Stromal cell of bone marrow (primary cell): ENCODE measurements around the gene CDA.

Experiments used
- DNase-seq: peaks from one replicate; pipeline ENCODE4 v3.0.0-alpha.2; 2012; ENCODE audit warnings: low read depth

Gene CDA

DNA sequence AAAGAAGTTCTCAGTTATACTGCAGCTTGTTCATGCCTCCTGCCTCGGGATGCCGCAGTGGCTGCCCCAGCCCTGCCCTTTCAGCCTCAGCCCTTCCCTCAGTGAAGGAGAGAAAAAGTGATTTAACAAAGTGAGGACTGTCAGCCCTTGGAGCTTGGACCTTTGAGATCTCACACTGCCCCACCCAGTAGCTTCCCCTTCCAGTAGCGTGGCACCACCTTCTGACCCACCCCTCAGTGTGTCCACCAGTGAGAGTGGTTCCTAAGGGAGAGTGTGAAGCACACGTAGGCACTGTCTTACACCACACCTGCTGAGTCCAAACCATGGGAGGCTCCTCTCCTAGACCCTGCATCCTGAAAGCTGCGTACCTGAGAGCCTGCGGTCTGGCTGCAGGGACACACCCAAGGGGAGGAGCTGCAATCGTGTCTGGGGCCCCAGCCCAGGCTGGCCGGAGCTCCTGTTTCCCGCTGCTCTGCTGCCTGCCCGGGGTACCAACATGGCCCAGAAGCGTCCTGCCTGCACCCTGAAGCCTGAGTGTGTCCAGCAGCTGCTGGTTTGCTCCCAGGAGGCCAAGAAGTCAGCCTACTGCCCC lies at the start of gene CDA:
CDA (plus strand) TSS at position 464 of the 592 bp plus-strand sequence; CDS start at position 497, 33 bp downstream.
- no peak for DNase-seq

DNA sequence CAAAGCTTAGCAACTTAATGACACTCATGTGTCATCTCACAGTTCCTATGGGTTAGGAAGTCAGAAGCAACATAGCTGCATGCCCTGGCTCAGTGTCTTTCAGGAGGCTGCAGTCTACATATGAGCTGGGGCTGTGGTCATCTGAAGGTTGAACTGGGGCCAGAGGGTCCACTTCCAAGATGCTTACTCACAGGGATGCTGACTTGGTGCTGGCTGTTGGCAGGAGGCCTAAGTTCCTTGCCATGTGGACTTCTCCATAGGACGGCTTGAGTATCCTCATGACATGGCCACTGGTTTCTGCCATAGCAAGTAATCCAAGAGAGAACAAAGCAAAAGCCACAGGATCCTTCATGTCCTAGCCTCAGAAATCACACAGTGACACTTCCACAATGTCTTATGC lies 48.6 kb upstream of the CDA start:
- DNase-seq, result peak; percentile 40

DNA sequence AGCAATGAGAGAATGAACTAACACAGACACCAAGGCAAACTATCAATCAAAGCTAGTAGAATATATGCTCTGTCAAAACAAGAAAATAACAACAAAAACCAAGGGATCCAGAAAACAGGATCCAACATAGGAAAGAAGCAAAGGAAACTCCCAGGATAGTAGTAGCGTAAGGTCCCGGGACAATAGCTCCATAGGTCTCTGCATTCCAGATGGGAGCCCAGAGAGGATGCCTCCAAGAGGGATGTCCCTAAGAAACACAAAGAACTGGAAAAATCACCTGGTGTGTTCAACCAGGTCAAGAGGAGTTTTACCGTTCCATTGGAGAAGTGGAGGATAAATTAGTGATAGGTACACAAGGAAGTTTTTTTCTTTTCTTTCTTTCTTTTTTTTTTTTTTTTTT lies 42.3 kb upstream of the CDA start:
- no peak for DNase-seq

DNA sequence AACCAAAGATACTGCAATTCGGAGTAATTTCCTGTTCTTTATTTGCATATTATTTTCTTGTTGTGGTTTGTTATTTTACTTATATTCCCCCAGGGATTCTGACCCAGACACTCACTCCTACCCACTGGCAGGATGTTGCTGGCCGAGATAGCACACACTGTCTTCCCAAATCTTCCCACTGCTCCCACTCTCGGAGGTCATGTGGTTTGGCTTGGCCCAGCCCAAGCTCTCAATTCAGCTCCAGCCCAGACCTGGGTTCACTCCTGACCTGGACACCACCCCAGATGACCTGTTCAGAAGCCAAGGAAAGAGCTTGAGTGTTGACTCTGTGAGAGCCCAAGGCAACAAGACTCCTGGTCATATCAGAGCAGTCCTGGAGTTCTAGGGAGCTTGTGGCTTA lies 37.7 kb upstream of the CDA start:
- DNase-seq, result no peak

DNA sequence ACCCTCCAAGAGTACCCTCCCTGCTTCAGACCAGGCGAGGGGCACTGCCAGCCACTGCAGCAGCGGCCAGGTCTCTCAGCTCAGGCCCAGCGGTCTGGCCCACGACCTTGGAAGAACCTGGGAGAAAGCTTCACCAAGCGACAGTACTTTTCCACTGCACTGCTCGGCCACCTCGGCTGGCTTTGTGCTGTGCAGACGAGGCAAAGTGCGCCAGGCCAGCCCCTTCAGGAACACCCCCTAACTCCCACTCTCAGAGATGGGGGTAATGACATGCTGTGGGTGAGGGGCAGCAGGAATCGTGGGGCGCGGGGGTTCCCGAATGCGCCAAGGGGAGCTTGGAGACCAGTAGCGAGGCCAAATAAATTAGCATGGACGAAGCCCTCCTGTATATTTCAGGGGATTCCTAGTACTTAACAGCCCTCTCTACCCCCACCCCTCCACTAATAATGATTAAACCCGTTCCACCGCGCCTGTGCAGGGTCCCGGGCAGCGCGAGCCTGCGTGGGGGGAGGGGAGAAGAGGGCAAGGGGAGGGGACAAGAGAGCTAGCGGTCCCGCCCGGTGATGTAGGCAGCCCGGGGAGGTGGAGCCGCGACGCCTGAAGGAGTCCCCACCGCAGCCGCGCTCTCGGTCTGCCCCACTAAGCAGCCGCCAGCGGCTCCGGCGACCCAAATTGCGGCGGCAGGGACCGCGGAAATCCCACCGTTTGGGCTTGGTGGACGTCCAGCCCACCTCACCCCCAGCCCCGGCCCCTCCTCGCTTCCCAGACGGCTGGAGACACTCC lies 36.8 kb upstream of the CDA start, which contains the start of gene FAM43B:
FAM43B (plus strand) TSS at position 629 of the 783 bp plus-strand sequence. CDS start 401 bp downstream, outside the sequence.
- no peak for DNase-seq

DNA sequence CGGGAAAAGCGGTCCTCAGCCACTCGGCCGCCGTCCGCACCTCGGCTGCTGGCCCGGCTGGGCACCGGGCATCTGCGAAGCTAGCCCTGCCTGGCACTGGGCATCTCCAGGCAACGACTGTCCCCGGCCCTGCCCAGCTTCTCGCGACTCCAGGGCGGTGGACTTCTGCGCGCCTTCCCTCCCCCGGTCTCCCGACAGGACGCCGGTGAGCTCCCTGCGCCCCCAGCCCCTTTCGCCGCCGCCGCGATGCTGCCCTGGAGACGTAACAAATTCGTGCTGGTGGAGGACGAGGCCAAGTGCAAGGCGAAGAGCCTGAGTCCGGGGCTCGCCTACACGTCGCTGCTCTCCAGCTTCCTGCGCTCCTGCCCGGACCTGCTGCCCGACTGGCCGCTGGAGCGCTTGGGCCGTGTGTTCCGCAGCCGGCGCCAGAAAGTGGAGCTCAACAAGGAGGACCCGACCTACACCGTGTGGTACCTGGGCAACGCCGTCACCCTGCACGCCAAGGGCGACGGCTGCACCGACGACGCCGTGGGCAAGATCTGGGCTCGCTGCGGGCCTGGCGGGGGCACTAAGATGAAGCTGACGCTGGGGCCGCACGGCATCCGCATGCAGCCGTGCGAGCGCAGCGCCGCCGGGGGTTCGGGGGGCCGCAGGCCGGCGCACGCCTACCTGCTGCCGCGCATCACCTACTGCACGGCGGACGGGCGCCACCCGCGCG lies 36.0 kb upstream of the CDA start:
- DNase-seq, result no peak

DNA sequence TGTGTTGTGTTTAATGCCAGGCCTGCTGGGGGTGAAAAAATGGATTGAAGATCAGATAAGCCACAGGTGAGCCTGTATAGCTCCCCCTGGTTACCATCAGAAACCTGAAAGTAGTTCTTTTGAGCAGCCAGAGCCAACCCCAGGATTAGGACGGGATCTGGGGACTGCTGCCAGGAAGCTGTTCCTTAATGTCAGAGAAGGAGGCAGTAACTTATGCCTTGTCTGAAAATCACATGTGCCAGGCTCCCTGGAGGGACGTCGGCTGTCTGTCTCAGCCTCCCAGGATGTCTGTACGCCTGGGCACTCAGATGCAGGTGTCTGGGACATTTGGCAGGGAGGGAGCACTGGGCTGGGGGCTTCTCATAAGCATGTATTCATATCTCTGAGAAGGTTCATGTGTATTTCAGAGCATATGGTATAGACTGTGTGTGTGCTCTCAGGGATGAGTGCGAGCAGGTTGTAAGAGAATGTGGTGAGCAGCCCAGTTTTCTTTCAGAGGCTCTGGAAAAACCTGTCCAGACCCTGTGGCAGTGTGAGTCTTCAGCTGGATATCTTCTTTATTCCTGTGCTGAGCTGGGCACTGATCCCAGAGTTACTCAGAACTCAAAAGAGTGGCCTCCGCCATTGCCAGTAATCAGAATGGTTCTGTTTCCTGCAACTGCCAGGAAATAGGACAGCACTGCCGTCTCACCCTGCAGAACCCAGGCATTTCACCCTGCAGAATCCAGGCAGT lies 33.7 kb upstream of the CDA start:
- DNase-seq, result no peak

DNA sequence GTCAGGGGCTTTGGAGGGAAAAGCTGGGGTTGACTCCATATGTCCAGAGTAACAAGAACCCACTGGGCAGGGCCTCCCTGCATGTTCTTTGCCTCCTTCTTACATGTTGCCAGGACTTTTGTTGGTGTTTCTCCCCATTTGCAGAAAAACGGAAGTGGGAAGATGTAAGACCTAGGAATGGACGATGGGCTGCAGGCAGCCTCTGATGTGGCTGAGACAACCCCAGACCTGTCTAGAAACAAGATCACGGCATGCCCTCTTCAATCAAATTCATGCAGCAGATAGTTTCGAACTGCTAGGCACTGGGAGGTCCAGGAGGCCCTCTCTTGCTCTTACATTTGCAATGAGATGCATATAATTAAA lies 33.2 kb upstream of the CDA start:
- DNase-seq, result no peak

DNA sequence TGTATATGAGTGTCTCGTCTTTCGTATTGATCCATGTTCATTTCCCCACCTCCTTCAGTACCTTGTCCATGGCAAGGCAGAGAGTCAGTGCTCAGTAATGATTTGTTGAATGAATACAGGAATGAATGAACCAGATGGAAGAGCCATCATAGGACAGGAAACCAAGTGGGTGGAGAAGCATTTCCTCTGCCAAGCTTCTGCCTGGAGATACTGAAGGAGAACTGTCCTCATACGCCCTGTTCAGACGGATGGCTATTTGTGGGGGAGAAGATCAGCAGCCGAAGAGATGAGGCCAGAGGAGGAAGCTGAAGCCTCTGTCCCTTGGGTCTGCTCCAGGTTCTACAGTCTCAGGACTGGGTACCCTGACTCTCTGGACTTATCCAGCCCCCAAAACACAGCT lies 30.7 kb upstream of the CDA start:
- no peak for DNase-seq

DNA sequence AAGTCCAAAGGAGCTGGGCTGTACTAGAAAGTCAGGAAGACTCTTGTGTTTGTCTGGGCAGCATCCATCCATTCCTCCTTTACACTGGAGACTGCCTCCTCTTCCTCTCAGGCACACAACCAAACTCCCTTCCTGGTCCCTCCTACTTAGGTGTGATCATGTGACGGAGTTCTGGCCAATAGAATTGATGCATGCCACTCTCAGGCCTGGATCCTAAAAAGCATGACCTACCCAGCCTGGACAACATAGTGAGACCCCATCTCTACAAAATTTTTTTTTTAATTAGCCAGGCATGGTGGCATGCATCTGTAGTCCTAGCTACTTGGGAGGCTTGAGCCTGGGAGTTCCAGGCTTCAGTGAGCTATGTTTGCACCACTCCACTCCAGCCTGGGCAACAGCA lies 27.9 kb upstream of the CDA start:
- DNase-seq, result no peak

DNA sequence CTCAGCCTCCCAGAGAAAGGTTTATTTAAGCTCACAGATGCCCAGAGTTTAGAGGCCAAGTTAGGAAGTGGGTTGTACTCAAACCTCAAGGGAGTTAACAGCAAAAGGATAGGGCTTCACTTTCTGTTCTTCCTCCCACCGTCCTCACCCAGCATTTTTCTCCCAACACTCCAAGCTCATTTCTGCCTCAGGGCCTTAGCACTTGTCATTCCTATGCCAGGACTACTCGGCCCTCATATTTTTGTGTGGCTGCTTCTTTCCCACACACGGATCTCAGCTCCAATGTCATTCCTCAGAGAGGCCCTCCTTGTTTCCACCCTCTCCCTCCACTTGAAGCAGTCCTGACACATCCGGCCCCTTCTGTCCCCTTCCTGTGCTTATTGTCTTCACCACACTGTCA lies 23.7 kb upstream of the CDA start:
- no peak for DNase-seq

DNA sequence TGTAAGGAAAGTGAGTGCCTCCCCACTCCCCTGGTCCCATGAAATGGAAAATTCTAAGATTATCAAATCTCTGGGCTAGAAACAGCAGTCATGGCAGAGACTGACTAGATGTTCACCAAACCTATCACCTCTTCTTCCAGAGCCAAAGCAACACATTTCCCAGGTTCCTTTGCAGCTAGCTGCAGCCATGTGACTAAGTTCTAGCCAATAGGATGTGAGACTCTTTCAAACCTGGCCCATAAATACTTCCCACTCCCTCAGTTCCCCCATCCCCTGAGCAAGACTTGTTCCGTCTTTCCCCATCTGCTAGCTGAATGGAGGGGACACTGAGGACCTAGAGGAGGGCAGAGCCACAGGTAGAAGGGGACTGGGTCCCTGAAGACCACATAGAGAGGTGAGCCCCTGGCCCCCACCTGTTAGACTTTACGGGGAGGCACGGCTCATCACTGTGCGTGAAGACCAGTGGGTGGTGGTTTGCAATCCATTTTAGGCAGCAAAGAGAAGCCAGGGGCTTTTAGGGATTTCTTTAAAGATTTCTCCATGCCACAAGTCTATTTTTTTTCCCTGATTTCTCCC lies 19.3 kb upstream of the CDA start:
- no peak for DNase-seq

DNA sequence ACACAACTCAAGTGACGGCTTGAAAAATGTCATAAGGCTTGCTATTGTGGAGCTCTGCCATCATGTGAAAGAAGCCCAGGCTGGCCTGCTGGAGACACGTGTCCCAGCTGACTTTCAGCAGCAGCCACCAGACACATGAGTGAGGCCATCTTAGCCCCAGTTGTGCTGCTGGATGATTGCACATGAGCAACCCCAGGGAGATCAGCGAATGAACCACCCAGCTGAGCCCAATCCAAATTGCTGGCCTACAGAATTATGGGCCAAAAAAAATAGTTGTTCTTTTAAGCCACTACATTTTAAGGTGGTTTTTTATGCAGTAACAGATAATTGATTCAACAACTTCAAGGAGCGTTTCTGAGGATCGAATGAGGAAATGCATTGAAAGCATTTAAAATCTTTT lies 17.5 kb upstream of the CDA start:
- no peak for DNase-seq

DNA sequence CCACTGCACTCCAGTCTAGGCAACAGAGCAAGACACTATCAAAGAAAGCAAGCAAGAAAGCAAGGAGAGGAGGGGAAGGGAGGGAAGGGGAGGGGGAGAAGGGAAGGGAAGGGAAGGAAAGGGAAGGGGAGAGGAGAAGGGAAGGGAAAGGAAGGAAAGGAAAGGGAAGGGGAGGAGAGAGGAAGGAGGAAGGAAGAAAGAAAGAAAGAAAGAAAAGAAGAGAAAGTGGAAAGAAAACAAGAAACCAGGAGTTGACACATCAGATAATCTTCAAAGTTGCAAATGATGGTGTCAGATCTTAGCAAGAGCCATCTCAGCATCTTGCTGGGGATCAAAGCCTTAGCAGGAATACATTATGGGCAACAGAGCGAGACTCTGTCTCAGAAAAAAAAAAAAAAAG lies 14.9 kb upstream of the CDA start:
- no peak for DNase-seq

DNA sequence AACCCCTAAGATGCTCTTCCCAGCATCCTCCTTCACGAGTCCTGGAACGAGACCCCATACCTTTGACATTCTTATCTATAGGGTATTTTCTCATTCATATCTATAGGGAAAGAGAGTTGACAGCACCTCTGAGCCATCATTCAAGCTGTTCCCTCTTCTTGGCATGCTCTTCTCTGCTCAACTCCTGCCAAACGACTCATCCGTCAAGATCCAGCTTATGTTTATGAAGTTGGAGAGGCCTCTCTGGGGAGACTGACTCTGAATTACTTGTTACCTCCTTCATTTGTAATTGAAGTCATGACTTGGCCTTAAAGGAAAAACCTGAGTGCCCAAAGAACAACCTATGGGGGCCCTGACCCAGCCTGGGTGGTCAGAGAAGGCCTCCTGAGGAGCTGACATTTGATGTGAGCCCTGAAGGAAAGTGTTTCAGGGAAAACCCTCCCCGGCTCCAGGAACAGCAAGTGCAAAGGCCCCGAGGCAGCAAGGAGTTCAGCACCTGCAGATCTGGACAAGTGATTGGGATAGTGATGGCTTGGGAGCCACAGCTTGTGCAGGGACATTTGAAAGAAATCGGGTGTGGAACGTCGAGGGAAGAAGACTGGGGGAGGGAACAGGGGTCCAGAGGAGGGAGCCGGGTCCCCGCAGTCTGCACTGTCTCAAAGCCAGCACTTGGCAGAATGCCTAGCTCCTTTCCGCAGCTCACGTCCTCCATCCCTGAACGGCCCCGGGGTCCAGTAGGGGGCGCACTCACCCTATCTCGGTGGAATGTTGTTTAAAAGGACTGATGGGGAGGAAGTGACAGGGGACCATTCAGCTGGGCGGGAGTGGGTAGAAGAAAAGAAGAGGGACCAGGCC lies 14.0 kb upstream of the CDA start:
- DNase-seq, result no peak

DNA sequence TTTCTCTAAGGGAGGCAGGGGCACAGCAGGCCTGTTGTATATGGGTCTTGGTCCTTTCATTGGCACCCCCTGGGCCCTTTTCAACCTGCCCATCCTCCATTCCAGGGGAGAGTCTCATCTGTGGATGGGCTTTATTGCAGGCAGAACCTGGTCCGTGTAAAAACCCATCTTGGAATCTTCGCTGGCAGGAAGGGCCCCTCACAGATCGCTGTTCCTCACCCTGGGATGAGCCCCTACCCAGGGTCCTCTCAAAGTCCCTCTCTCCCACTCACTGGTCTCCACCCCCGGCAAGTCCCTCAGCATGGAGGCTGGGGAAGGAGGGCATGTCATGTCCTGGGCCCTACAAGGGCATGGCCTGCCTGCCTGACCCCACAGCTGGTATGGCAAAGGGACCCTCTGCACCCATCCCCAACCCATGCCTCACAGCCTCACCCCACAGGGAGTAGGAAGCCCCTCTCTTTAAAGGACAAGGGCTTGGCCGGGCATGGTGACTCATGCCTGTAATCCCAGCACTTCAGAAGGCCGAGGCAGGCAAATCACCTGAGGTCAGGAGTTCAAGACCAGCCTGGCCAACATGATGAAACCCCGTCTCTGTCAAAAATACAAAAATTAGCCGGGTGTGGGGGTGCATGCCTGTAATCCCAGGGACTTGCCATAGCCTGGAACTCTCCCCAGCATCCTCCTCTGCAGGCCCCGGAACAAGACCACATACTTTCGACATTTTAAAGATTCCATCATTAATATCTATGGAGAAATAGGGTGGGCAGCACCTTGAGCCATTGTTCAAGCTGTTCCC lies 13.2 kb upstream of the CDA start:
- DNase-seq, result no peak

DNA sequence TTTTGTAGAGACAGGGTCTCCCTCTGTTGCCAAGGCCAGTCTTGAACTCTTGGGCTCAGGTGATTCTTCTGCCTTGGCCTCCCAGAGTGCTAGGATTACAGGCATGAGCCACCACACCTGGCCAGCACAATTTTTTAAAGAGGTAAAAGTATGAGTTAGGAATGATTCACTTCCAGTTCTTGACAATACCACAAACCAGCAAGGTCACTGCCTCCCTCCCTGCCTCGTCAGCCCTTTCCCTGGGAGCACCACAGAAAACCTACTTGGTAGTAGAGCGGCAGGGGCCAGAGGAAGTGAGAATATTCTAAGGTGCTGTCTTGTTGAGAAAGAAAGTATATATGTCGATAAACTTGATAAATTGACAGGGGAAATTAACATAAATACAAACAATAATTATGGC lies 10.8 kb upstream of the CDA start:
- DNase-seq, result no peak

DNA sequence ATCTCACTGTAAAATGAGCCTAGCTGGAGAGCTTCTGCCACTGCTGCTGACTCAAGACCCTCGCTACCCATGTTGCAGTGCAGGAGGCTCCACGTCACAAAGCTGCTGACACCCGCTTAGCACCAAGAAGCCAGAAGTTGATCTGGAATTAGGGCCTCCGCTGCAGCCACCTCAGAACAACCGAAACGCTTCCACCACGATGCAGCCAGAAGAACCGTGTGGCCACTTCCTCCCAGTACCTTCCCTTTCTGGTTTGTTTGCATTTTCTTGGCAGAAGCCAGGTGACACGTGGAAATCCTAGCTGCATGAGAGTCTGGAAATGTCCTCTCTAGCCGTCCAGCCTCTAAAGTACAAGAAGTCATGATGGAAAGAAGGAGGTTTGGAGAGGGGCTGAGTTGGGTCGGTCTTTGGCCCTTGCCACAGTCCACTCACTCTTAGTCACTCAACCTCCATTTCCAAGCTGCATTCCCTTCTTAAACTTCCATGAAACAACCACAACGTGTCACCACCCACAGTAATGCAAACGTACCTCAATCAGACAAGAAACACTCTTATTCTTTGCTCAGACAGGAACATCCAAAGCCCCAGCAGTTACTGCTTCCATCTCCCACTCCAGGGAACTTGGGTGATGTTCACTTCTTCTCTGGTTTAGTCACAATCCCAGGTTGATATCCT lies 10.0 kb upstream of the CDA start:
- DNase-seq, result no peak

DNA sequence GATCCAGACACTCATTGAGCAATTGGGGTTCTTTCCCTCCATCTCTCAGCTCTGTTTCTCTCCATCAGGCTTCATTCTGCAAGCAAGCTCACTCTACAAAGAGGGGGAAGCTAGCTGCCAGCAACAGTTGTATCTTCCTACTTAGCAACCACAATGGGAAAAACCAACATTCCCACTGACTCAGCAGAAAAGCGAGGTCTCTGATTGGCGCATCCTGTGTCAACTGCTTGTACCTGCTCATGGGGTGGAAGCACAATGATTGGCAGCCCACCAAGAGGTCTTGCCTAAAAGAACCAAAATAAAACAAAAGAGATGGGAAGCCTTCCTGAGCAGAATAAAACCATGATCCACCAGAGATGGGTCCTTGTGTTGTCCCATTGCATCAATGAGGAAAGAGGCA lies 4.0 kb upstream of the CDA start:
- no peak for DNase-seq
